HepG2 (cell line): Measurements from ENCODE around the gene MBTD1. TPM values are rescaled to one million over a fixed set of nuclear protein-coding genes. Genes with fewer than 3 reads are reported as not detected.

Experiments
- ATAC-seq: fragments of 200-7000 bp; cut with Tn5 transposase; 3 replicates; pipeline ENCODE4 v1.9.1; 2020; ENCODE audit warnings: mild to moderate bottlenecking, moderate library complexity
- BruUV-seq: library from RNA; stranded (reverse); fragments of 400-500 nt; replicated peaks from 2 replicates; lab custom pipeline; 2021; lab: Mats Ljungman, UMichigan
- CTCF ChIA-PET: fragments of 300-600 bp; formaldehyde crosslinking; extraction: SDS; loops from one replicate; lab custom pipeline; 2021; ENCODE audit warnings: low total read pairs, inconsistent platforms, low intra/inter-chr PET ratio; lab: Yijun Ruan, JAX
- POLR2A ChIA-PET: fragments of 350-600 bp; sonication (Branson Sonifier 250); formaldehyde crosslinking; loops from one replicate; lab custom pipeline; 2020; ENCODE audit warnings: antibody characterized with exemption, inconsistent platforms; lab: Yijun Ruan, JAX
- DNase-seq: peaks from one replicate; pipeline ENCODE4 v3.0.0-alpha.2; 2015; ENCODE audit warnings: low spot score
- FAIRE-seq: peaks from 3 replicates; lab custom pipeline; 2011; peaks lifted over from hg19 to GRCh38; lab: Jason Lieb, UNC
- H2AFZ ChIP-seq: one replicate; pipeline ENCODE4 v1.6.1; 2011; ENCODE audit warnings: low read length, inconsistent platforms
- H3K27ac ChIP-seq: fragments of 300-600 bp; 3 replicates; pipeline ENCODE4 v1.8.0; 2011; ENCODE audit warnings: mixed run types, mild to moderate bottlenecking, mixed read lengths, low read length, inconsistent platforms; ENCODE audit not compliant: insufficient read depth; ENCODE audit errors: extremely low read length
- H3K27me3 ChIP-seq, 2 experiments: fragments of 200-600 bp in 1 of 2; 2 replicates in 1 of 2; 3 replicates in 1 of 2; pipeline versions ENCODE4 v1.6.0 to v1.8.0; 2011; ENCODE audit warnings: low read length in 2 of 2, mild to moderate bottlenecking in 2 of 2, moderate library complexity in 2 of 2, inconsistent platforms in 1 of 2; ENCODE audit not compliant: insufficient read depth in 2 of 2, control insufficient read depth in 1 of 2
- H3K36me3 ChIP-seq, 2 experiments: fragments of 200-600 bp in 1 of 2; replicated peaks in 1 of 2; 2 replicates in 1 of 2; 3 replicates in 1 of 2; pipeline versions ENCODE4 v1.5.1 to v1.8.0; 2011; ENCODE audit warnings: low read length in 2 of 2, inconsistent platforms in 1 of 2; ENCODE audit not compliant: insufficient read depth in 2 of 2, control insufficient read depth in 1 of 2
- H3K4me1 ChIP-seq: 2 replicates; pipeline ENCODE4 v1.5.1; 2012; ENCODE audit warnings: low read length, inconsistent platforms; ENCODE audit not compliant: insufficient read depth
- H3K4me2 ChIP-seq: 2 replicates; pipeline ENCODE4 v1.6.0; 2011; ENCODE audit warnings: low read depth, low read length, inconsistent platforms
- H3K4me3 ChIP-seq, 3 experiments: fragments of 200-600 bp in 1 of 3; sonication (generic), shearing (Covaris generic) in 1 of 3; replicated peaks in 1 of 3; 2 replicates each; pipeline ENCODE4 v1.5.1; 2011 to 2016; ENCODE audit warnings: low read length in 3 of 3, inconsistent platforms in 2 of 3, low read depth in 2 of 3, mild to moderate bottlenecking in 2 of 3, control low read depth in 1 of 3, mixed read lengths in 1 of 3; ENCODE audit not compliant: insufficient read depth in 1 of 3
- H3K79me2 ChIP-seq: one replicate; pipeline ENCODE4 v1.6.1; 2011; ENCODE audit warnings: low read length, inconsistent platforms; ENCODE audit not compliant: insufficient read depth
- H3K9ac ChIP-seq: 2 replicates; pipeline ENCODE4 v1.6.0; 2011; ENCODE audit warnings: mild to moderate bottlenecking, low read depth, low read length, inconsistent platforms; ENCODE audit not compliant: insufficient read depth
- H3K9me3 ChIP-seq: 2 replicates; pipeline ENCODE4 v1.5.1; 2012; ENCODE audit warnings: mild to moderate bottlenecking, low read length
- H4K20me1 ChIP-seq: 2 replicates; pipeline ENCODE4 v1.6.0; 2011; ENCODE audit warnings: inconsistent platforms, mild to moderate bottlenecking, low read length, moderate library complexity; ENCODE audit not compliant: insufficient read depth
- ADNP ChIP-seq: sonication (generic); formaldehyde crosslinking; IDR thresholded peaks from 2 replicates; pipeline ENCODE4 v1.4.0; 2020; ENCODE audit warnings: missing genetic modification reagents
- ARHGAP35 ChIP-seq: sonication (generic); formaldehyde crosslinking; IDR thresholded peaks from 2 replicates; pipeline ENCODE4 v1.9.0; 2022; ENCODE audit warnings: mild to moderate bottlenecking, inconsistent platforms, moderate library complexity, missing genetic modification reagents, borderline replicate concordance
- CEBPB ChIP-seq: IDR thresholded peaks from 2 replicates; pipeline ENCODE4 v1.6.1; 2011; ENCODE audit warnings: low read depth, low read length, improper control_type of control experiment, borderline replicate concordance
- CEBPG ChIP-seq: IDR thresholded peaks from 2 replicates; pipeline ENCODE4 v1.6.1; 2016
- DMAP1 ChIP-seq: IDR thresholded peaks from 2 replicates; pipeline ENCODE4 v1.6.1; 2016
- HNF4A ChIP-seq: sonication (generic); formaldehyde crosslinking; IDR thresholded peaks from 2 replicates; pipeline ENCODE4 v1.4.0; 2020; ENCODE audit warnings: missing genetic modification reagents
- JDP2 ChIP-seq: sonication (generic); formaldehyde crosslinking; IDR thresholded peaks from 2 replicates; pipeline ENCODE4 v1.8.1; 2022; ENCODE audit warnings: missing genetic modification reagents, borderline replicate concordance
- KMT2A ChIP-seq: sonication (generic); formaldehyde crosslinking; IDR thresholded peaks from 2 replicates; pipeline ENCODE4 v1.4.0; 2020; ENCODE audit warnings: missing genetic modification reagents
- RXRB ChIP-seq: IDR thresholded peaks from 2 replicates; pipeline ENCODE4 v1.6.1; 2016; ENCODE audit warnings: borderline replicate concordance, missing genetic modification reagents, missing compliant biosample characterization
- SOX5 ChIP-seq: IDR thresholded peaks from 2 replicates; pipeline ENCODE4 v1.6.1; 2016; ENCODE audit warnings: borderline replicate concordance
- THAP11 ChIP-seq: IDR thresholded peaks from 2 replicates; pipeline ENCODE4 v1.6.1; 2016; ENCODE audit warnings: missing biosample characterization, missing genetic modification reagents
- YEATS2 ChIP-seq: sonication (generic); formaldehyde crosslinking; IDR thresholded peaks from 2 replicates; pipeline ENCODE4 v1.4.0; 2020; ENCODE audit warnings: missing genetic modification reagents, borderline replicate concordance
- ZSCAN9 ChIP-seq: IDR thresholded peaks from 2 replicates; pipeline ENCODE4 v1.6.1; 2016; ENCODE audit warnings: borderline replicate concordance
- WGBS: methylation state at CpG from one replicate; pipeline ENCODE4 v1.1.6; 2017; ENCODE audit warnings: low lambda C conversion rate; 5-methylcytosine and 5-hydroxymethylcytosine counted together
- in situ Hi-C: cut with HindIII; loops from 2 replicates; pipeline ENCODE4 v1.10.0; 2017; ENCODE audit warnings: low pct_unique_long_range_greater_than_20kb; ENCODE audit not compliant: extremely low pct_ligation_motif_present
- intact Hi-C: fragments of 100-400 bp; cut with micrococcal nuclease; formaldehyde crosslinking; loops from one replicate; pipeline ENCODE4 v1.10.0; 2022; ENCODE audit not compliant: unreplicated experiment
- polyA plus RNA-seq, 8 experiments: library from polyadenylated mRNA; depleted of rRNA in 3 of 8; stranded (reverse) in 7 of 8; unstranded in 1 of 8; fragments of >200 nt; fragmentation: Illumina TruSeq in 4 of 8; extraction: Trizol in 4 of 8; gene quantifications; 2 replicates each; pipeline versions ENCODE4 v1.2.1 to v1.2.3, GENCODE V29; 2011 to 2016; ENCODE audit warnings: low read depth in 4 of 8, missing spikeins in 1 of 8, mixed read lengths in 1 of 8; ENCODE audit not compliant: insufficient read depth in 1 of 8
- total RNA-seq, 5 experiments: library from RNA; depleted of rRNA; stranded (reverse); fragments of >200 nt; fragmentation: Illumina TruSeq; extraction: Trizol; gene quantifications; 2 replicates each; pipeline ENCODE4 v1.2.3, GENCODE V29; 2016; ENCODE audit warnings: low read depth in 1 of 5
- TF ChIP-seq, protein P1 (sequence below): sonication (generic); formaldehyde crosslinking; IDR thresholded peaks from 2 replicates; pipeline ENCODE4 v1.5.1; 2020; ENCODE audit warnings: missing genetic modification reagents, mild to moderate bottlenecking, borderline replicate concordance
- TF ChIP-seq, protein P2 (sequence below): IDR thresholded peaks from 2 replicates; pipeline ENCODE4 v1.6.1; 2016; ENCODE audit warnings: mild to moderate bottlenecking
- TF ChIP-seq, protein P3 (sequence below): sonication (generic); formaldehyde crosslinking; IDR thresholded peaks from 2 replicates; pipeline ENCODE4 v1.5.0; 2020; ENCODE audit warnings: missing genetic modification reagents
- TF ChIP-seq, protein P4 (sequence below): sonication (generic); formaldehyde crosslinking; IDR thresholded peaks from 2 replicates; pipeline ENCODE4 v1.5.0; 2020; ENCODE audit warnings: mild to moderate bottlenecking, missing genetic modification reagents, borderline replicate concordance

The MBTD1 gene
- total and polyA plus RNA-seq, 2 of the 13 experiments (the other 11 are each of a cell fraction or from before 2014, with no cell fraction given) = 20.9 TPM

DNA sequence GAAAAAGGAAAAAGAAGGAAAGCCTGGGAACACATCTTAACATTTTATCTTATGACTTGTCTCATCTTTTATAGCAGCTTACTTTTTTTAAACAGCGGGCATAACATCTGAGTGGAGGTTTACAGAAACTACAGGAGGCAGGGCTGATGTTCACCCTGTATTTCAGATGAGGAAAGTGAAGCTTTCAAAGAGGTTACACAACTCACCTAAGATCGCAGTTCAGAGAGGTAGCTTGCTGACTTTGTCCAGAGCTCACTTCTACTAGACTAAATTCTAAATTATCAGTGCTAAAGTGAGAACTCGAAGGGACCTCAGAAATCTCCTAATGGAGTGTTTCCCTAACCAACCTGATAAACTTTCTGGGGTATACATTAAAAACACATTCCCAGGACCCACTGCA lies 3.7 kb downstream of the MBTD1 start:
- ChIA-PET CTCF (no interaction called here), POLR2A (no interaction called here)
- in situ Hi-C loops (no loop called here), intact Hi-C loops (no loop called here)
- no peak overlapping the region for H2AFZ ChIP-seq
- no peaks in the 10 kb centered on the region for H3K9me3 ChIP-seq
- DNase-seq (peak; percentile 46), ATAC-seq (peak; percentile 10; the same call in 1 of the 3 replicates), FAIRE-seq (peak; percentile 42)
- peak overlapping the region; percentile 30; the same call in 1 of the 2 replicates for H3K9ac ChIP-seq
- peak overlapping the region; percentile 3 to 96 (median 8); a peak in 2 of 6 replicates for H3K4me3 ChIP-seq
- peaks cover 84% of the 10 kb centered on the region for H3K79me2 ChIP-seq
- WGBS = 14% methylated on average over 3 of the region's 3 CpGs
- peaks cover 46% of the 10 kb centered on the region for H4K20me1 ChIP-seq
- H3K27me3 ChIP-seq = no peaks in the 10 kb centered on the region; a peak in 1 of 5 replicates
- peak overlapping the region; percentile 93 for H3K4me2 ChIP-seq
- peak overlapping the region; percentile 31 for H3K27ac ChIP-seq
- peaks cover 55% of the 10 kb centered on the region for H3K4me1 ChIP-seq
- BruUV-seq = no TSS peak
- peaks cover 13 to 26% of the 10 kb centered on the region in 2 experiments for H3K36me3 ChIP-seq
- TF ChIP-seq, protein P1, sequence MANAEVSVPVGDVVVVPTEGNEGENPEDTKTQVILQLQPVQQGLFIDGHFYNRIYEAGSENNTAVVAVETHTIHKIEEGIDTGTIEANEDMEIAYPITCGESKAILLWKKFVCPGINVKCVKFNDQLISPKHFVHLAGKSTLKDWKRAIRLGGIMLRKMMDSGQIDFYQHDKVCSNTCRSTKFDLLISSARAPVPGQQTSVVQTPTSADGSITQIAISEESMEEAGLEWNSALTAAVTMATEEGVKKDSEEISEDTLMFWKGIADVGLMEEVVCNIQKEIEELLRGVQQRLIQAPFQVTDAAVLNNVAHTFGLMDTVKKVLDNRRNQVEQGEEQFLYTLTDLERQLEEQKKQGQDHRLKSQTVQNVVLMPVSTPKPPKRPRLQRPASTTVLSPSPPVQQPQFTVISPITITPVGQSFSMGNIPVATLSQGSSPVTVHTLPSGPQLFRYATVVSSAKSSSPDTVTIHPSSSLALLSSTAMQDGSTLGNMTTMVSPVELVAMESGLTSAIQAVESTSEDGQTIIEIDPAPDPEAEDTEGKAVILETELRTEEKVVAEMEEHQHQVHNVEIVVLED (CRISPR knock-in tag) = 0 out of 2 replicates have a peak, but pooled peaks have one; percentile 20
- 0 out of 2 replicates have a peak, but pooled peaks have one; percentile 32 for TF ChIP-seq DMAP1 (CRISPR knock-in tag)
- TF ChIP-seq CEBPB = peak; percentile 83
- no peak for TF ChIP-seq ARHGAP35 (CRISPR knock-in tag)
- TF ChIP-seq, protein P2, sequence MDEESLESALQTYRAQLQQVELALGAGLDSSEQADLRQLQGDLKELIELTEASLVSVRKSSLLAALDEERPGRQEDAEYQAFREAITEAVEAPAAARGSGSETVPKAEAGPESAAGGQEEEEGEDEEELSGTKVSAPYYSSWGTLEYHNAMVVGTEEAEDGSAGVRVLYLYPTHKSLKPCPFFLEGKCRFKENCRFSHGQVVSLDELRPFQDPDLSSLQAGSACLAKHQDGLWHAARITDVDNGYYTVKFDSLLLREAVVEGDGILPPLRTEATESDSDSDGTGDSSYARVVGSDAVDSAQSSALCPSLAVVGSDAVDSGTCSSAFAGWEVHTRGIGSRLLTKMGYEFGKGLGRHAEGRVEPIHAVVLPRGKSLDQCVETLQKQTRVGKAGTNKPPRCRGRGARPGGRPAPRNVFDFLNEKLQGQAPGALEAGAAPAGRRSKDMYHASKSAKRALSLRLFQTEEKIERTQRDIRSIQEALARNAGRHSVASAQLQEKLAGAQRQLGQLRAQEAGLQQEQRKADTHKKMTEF (CRISPR knock-in tag) = peak; percentile 28; the same call in 1 of the 2 replicates
- peak; percentile 34; the same call in 1 of the 2 replicates for TF ChIP-seq KMT2A (CRISPR knock-in tag)
- TF ChIP-seq, protein P3, sequence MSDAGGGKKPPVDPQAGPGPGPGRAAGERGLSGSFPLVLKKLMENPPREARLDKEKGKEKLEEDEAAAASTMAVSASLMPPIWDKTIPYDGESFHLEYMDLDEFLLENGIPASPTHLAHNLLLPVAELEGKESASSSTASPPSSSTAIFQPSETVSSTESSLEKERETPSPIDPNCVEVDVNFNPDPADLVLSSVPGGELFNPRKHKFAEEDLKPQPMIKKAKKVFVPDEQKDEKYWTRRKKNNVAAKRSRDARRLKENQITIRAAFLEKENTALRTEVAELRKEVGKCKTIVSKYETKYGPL (CRISPR knock-in tag) = peak; percentile 93
- 0 out of 2 replicates have a peak, but pooled peaks have one; percentile 17 for TF ChIP-seq SOX5 (CRISPR knock-in tag)
- TF ChIP-seq HNF4A = peak; percentile 38
- peak; percentile 86 for TF ChIP-seq CEBPG (CRISPR knock-in tag)
- TF ChIP-seq, protein P4, sequence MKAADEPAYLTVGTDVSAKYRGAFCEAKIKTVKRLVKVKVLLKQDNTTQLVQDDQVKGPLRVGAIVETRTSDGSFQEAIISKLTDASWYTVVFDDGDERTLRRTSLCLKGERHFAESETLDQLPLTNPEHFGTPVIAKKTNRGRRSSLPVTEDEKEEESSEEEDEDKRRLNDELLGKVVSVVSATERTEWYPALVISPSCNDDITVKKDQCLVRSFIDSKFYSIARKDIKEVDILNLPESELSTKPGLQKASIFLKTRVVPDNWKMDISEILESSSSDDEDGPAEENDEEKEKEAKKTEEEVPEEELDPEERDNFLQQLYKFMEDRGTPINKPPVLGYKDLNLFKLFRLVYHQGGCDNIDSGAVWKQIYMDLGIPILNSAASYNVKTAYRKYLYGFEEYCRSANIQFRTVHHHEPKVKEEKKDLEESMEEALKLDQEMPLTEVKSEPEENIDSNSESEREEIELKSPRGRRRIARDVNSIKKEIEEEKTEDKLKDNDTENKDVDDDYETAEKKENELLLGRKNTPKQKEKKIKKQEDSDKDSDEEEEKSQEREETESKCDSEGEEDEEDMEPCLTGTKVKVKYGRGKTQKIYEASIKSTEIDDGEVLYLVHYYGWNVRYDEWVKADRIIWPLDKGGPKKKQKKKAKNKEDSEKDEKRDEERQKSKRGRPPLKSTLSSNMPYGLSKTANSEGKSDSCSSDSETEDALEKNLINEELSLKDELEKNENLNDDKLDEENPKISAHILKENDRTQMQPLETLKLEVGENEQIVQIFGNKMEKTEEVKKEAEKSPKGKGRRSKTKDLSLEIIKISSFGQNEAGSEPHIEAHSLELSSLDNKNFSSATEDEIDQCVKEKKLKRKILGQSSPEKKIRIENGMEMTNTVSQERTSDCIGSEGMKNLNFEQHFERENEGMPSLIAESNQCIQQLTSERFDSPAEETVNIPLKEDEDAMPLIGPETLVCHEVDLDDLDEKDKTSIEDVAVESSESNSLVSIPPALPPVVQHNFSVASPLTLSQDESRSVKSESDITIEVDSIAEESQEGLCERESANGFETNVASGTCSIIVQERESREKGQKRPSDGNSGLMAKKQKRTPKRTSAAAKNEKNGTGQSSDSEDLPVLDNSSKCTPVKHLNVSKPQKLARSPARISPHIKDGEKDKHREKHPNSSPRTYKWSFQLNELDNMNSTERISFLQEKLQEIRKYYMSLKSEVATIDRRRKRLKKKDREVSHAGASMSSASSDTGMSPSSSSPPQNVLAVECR (CRISPR knock-in tag) = 0 out of 2 replicates have a peak, but pooled peaks have one; percentile 13
- TF ChIP-seq JDP2 = no peak
- 0 out of 2 replicates have a peak, but pooled peaks have one; percentile 16 for TF ChIP-seq ZSCAN9
- 0 out of 2 replicates have a peak, but pooled peaks have one; percentile 16 for TF ChIP-seq RXRB (CRISPR knock-in tag)
- 0 out of 2 replicates have a peak, but pooled peaks have one; percentile 15 for TF ChIP-seq YEATS2 (CRISPR knock-in tag)
- TF ChIP-seq ADNP = 0 out of 2 replicates have a peak, but pooled peaks have one; percentile 31
- peak; percentile 39; the same call in 1 of the 2 replicates for TF ChIP-seq THAP11 (CRISPR knock-in tag)
